Measurements from ENCODE around the gene CCDC187. TPM values are rescaled to one million over a fixed set of nuclear protein-coding genes. Genes with fewer than 3 reads are reported as not detected.

Gene CCDC187
- polyA plus RNA-seq, 1 donor from 2014 or later = not detected

DNA sequence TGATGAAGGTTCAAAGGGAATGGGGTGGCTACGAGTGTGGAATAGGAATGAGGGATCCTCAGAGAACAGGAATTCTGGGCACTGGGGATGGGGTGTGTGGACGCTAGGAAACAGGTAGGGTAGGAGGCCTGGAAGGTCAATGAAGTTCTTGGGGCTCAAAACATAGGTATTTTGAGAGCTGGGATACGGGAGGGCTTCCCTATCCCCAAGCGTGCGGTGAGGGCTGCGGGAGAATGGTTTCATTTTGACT lies 59.0 kb downstream of the CCDC187 start:
- peak overlapping the region; percentile 4 for H2AFZ ChIP-seq (ENCODE audit: low read depth, low read length)

DNA sequence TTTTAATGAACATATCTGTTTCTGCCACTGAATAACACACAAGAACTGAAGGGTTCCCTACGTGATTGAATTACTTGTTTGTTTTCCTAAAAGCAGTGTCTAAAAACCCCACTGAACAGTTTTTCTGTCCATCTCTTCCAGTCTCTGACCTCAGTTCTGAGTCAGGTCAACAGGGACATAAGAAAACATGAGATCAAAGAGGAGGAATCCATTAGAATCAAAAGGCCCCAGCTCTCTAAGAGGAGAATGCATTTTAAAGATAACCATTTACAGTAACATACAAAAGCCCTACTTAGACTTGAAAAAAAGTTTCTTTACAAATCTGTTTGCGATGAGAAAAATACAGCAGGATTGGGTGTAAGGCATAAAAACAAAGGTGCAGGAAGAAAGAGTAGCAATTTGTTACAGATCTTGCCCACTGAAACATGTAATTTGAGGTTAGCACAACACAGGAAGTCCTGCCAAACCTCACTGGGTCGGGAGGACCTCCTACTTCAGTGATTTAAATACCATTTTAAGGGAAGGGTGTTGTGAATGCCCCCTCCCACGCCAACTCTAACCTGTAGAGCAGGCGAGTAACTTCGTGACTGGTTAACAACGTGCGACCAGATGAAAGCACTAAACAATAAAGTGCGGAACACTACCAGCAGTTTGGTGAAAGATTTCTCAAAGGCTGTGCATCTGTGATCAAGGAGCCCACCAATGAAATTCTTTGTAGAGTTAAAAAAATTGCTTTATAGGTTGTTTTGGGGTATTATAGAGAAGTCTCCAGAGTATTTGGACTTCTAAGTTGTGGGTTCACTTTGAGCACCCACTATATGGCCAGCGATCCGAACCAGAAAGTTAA lies 59.5 kb downstream of the CCDC187 start:
- Histone ChIP-seq H3K4me3 (ENCODE audit: low read length) (peak overlapping the region; percentile 83), H3K4me2 (ENCODE audit: low read length) (peak overlapping the region; percentile 83), H3K27ac (ENCODE audit: low read length) (no peak overlapping the region), H3K9ac (ENCODE audit: low read length) (peak overlapping the region; percentile 66), H3K79me2 (replicated peaks; ENCODE audit: insufficient read depth, low read length) (peaks cover 32% of the 10 kb centered on the region), H3K27me3 (ENCODE audit: insufficient read depth, low read depth, low read length) (no peaks in the 10 kb centered on the region), H3F3A (ENCODE audit: insufficient read depth, low read length, poor library complexity, severe bottlenecking) (no peaks in the 10 kb centered on the region), H3K9me2 (ENCODE audit: insufficient read depth, low read length) (no peaks in the 10 kb centered on the region), H3K9me3 (ENCODE audit: low read length) (no peaks in the 10 kb centered on the region), H2AFZ (ENCODE audit: low read depth, low read length) (no peak overlapping the region), H3K36me3 (ENCODE audit: insufficient read depth, low read length) (no peaks in the 10 kb centered on the region), H4K20me1 (ENCODE audit: insufficient read depth) (no peaks in the 10 kb centered on the region)
- TF ChIP-seq EZH2 (IDR thresholded peaks at IDR 0.05; ENCODE audit: borderline replicate concordance, insufficient read depth, low read length, poor library complexity, severe bottlenecking) = no peak
- TF ChIP-seq, protein P1, sequence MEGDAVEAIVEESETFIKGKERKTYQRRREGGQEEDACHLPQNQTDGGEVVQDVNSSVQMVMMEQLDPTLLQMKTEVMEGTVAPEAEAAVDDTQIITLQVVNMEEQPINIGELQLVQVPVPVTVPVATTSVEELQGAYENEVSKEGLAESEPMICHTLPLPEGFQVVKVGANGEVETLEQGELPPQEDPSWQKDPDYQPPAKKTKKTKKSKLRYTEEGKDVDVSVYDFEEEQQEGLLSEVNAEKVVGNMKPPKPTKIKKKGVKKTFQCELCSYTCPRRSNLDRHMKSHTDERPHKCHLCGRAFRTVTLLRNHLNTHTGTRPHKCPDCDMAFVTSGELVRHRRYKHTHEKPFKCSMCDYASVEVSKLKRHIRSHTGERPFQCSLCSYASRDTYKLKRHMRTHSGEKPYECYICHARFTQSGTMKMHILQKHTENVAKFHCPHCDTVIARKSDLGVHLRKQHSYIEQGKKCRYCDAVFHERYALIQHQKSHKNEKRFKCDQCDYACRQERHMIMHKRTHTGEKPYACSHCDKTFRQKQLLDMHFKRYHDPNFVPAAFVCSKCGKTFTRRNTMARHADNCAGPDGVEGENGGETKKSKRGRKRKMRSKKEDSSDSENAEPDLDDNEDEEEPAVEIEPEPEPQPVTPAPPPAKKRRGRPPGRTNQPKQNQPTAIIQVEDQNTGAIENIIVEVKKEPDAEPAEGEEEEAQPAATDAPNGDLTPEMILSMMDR (IDR thresholded peaks at IDR 0.05; ENCODE audit: poor library complexity, severe bottlenecking) = no peak
- TF ChIP-seq EP300 (conservative IDR thresholded peaks at IDR 0.05; ENCODE audit: poor library complexity, severe bottlenecking) = no peak
- TF ChIP-seq, protein P2, sequence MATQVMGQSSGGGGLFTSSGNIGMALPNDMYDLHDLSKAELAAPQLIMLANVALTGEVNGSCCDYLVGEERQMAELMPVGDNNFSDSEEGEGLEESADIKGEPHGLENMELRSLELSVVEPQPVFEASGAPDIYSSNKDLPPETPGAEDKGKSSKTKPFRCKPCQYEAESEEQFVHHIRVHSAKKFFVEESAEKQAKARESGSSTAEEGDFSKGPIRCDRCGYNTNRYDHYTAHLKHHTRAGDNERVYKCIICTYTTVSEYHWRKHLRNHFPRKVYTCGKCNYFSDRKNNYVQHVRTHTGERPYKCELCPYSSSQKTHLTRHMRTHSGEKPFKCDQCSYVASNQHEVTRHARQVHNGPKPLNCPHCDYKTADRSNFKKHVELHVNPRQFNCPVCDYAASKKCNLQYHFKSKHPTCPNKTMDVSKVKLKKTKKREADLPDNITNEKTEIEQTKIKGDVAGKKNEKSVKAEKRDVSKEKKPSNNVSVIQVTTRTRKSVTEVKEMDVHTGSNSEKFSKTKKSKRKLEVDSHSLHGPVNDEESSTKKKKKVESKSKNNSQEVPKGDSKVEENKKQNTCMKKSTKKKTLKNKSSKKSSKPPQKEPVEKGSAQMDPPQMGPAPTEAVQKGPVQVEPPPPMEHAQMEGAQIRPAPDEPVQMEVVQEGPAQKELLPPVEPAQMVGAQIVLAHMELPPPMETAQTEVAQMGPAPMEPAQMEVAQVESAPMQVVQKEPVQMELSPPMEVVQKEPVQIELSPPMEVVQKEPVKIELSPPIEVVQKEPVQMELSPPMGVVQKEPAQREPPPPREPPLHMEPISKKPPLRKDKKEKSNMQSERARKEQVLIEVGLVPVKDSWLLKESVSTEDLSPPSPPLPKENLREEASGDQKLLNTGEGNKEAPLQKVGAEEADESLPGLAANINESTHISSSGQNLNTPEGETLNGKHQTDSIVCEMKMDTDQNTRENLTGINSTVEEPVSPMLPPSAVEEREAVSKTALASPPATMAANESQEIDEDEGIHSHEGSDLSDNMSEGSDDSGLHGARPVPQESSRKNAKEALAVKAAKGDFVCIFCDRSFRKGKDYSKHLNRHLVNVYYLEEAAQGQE (IDR thresholded peaks at IDR 0.05; ENCODE audit: borderline replicate concordance) = no peak
- TF ChIP-seq MXI1 (conservative IDR thresholded peaks at IDR 0.05; ENCODE audit: poor library complexity, severe bottlenecking) = no peak
- no peak for TF ChIP-seq POLR2AphosphoS5 (IDR thresholded peaks at IDR 0.05)

More for the DNA sequence above, 59.0 kb downstream of the CCDC187 start:
- Histone ChIP-seq H3K27ac (ENCODE audit: low read length) (no peak overlapping the region), H3F3A (ENCODE audit: insufficient read depth, low read length, poor library complexity, severe bottlenecking) (no peaks in the 10 kb centered on the region), H4K20me1 (ENCODE audit: insufficient read depth) (no peaks in the 10 kb centered on the region), H3K79me2 (replicated peaks; ENCODE audit: insufficient read depth, low read length) (peaks cover 32% of the 10 kb centered on the region), H3K36me3 (ENCODE audit: insufficient read depth, low read length) (no peaks in the 10 kb centered on the region), H3K4me3 (ENCODE audit: low read length) (peak overlapping the region; percentile 83), H3K27me3 (ENCODE audit: insufficient read depth, low read depth, low read length) (no peaks in the 10 kb centered on the region), H3K9me3 (ENCODE audit: low read length) (no peaks in the 10 kb centered on the region), H3K9me2 (ENCODE audit: insufficient read depth, low read length) (no peaks in the 10 kb centered on the region), H3K4me2 (ENCODE audit: low read length) (peak overlapping the region; percentile 83), H3K9ac (ENCODE audit: low read length) (peak overlapping the region; percentile 66)
- TF ChIP-seq, protein P1 (IDR thresholded peaks at IDR 0.05; ENCODE audit: poor library complexity, severe bottlenecking) = no peak
- no peak for TF ChIP-seq TAF1 (IDR thresholded peaks at IDR 0.05; ENCODE audit: low read depth)
- TF ChIP-seq RAD21 (conservative IDR thresholded peaks at IDR 0.05) = no peak
- no peak for TF ChIP-seq MXI1 (conservative IDR thresholded peaks at IDR 0.05; ENCODE audit: poor library complexity, severe bottlenecking)
- no peak for TF ChIP-seq POLR2AphosphoS5 (IDR thresholded peaks at IDR 0.05)
- no peak for TF ChIP-seq EP300 (conservative IDR thresholded peaks at IDR 0.05; ENCODE audit: poor library complexity, severe bottlenecking)
- no peak for TF ChIP-seq SMC3 (conservative IDR thresholded peaks at IDR 0.05; ENCODE audit: poor library complexity)
- no peak for TF ChIP-seq EZH2 (IDR thresholded peaks at IDR 0.05; ENCODE audit: borderline replicate concordance, insufficient read depth, low read length, poor library complexity, severe bottlenecking)
- TF ChIP-seq, protein P2 (IDR thresholded peaks at IDR 0.05; ENCODE audit: borderline replicate concordance) = no peak

Measured in neural cell (in vitro differentiated cells).